ENCODE data around the gene IFI35. TPM values are rescaled to one million over a fixed set of nuclear protein-coding genes. Genes with fewer than 3 reads are reported as not detected.
"Not testable (repeated sequence)": the region's sequence is repeated elsewhere in the genome, so short reads cannot be mapped to it uniquely, and the experiment has no call there.

The IFI35 gene
- polyA plus RNA-seq (ENCODE audit: insufficient read length) = 7.2 TPM

GRCh38 chr17:43006639-43007551 lies at the start of gene IFI35:
IFI35 (plus strand) TSS chr17:43006784; CDS start chr17:43006948, 164 bp downstream.
- DNase-seq = peak; percentile 84

GRCh38 chr17:42964161-42964932 lies 42.2 kb upstream of the IFI35 start, which contains the start of gene AARSD1:
AARSD1 (minus strand) TSS chr17:42964454; CDS start chr17:42964440, 14 bp downstream.
- peak; percentile 95 for DNase-seq

- DNase-seq = no peak
These were observed 38.7 kb upstream of the IFI35 start for GRCh38 chr17:42967925-42968324.

GRCh38 chr17:42969001-42969581 lies 37.5 kb upstream of the IFI35 start:
- DNase-seq = no peak

- DNase-seq = no peak
These were observed 35.0 kb upstream of the IFI35 start for GRCh38 chr17:42971589-42971988.

GRCh38 chr17:42973323-42973722 lies 33.3 kb upstream of the IFI35 start:
- DNase-seq = not testable (repeated sequence)

GRCh38 chr17:42975265-42975664 lies 31.3 kb upstream of the IFI35 start:
- no peak for DNase-seq

GRCh38 chr17:42975701-42976100 lies 30.9 kb upstream of the IFI35 start:
- not testable (repeated sequence) for DNase-seq

- peak; percentile 28 for DNase-seq
These were observed 26.9 kb upstream of the IFI35 start, which contains the start of gene PTGES3L for GRCh38 chr17:42979511-42980273. PTGES3L (minus strand) TSS chr17:42980080; CDS start chr17:42980053, 27 bp downstream.

- peak; percentile 89 for DNase-seq
These were observed 26.3 kb upstream of the IFI35 start, which contains the start of gene RUNDC1 for GRCh38 chr17:42980274-42980765. RUNDC1 (plus strand) TSS chr17:42980565; CDS start chr17:42980577, 12 bp downstream.

- DNase-seq = peak; percentile 15
These were observed 25.7 kb upstream of the IFI35 start for GRCh38 chr17:42980766-42981397.

GRCh38 chr17:42982266-42982665 lies 24.3 kb upstream of the IFI35 start:
- no peak for DNase-seq

- no peak for DNase-seq
These were observed 21.4 kb upstream of the IFI35 start for GRCh38 chr17:42985225-42985624.

- no peak for DNase-seq
These were observed 17.4 kb upstream of the IFI35 start for GRCh38 chr17:42989141-42989540.

- DNase-seq = no peak
These were observed 16.6 kb upstream of the IFI35 start for GRCh38 chr17:42989726-42990652.

- no peak for DNase-seq
These were observed 15.1 kb upstream of the IFI35 start for GRCh38 chr17:42991471-42991870.

GRCh38 chr17:42992872-42993271 lies 13.7 kb upstream of the IFI35 start:
- DNase-seq = no peak

- not testable (repeated sequence) for DNase-seq
These were observed 12.7 kb upstream of the IFI35 start for GRCh38 chr17:42993913-42994312.

GRCh38 chr17:42997390-42997983 lies 9.1 kb upstream of the IFI35 start:
- no peak for DNase-seq

All from hindlimb muscle (tissue), 1 donor.